ENCODE data around the gene TNNT3. TPM values are rescaled to one million over a fixed set of nuclear protein-coding genes. Genes with fewer than 3 reads are reported as not detected.

The TNNT3 gene
- total RNA-seq, 1 experiment from 2014 or later, result 0.88 TPM

- Mint-ChIP-seq H3K27ac (ENCODE audit: unreplicated experiment) (no peak overlapping the region), H3K4me3 (ENCODE audit: unreplicated experiment) (no peak overlapping the region), H3K4me1 (ENCODE audit: low read depth, unreplicated experiment) (no peaks in the 10 kb centered on the region), H3K36me3 (ENCODE audit: insufficient read depth, unreplicated experiment) (no peaks in the 10 kb centered on the region), H3K9me3 (ENCODE audit: unreplicated experiment) (no peaks in the 10 kb centered on the region), H3K27me3 (ENCODE audit: insufficient read depth, unreplicated experiment) (no peaks in the 10 kb centered on the region)
- no peak for DNase-seq
- TF ChIP-seq CTCF (IDR thresholded peaks at IDR 0.05; ENCODE audit: insufficient read depth in 1 of 2, low read depth in 1 of 2, low read length in 1 of 2, severe bottlenecking in 1 of 2, unreplicated experiment in 1 of 2), result no peak
- Histone ChIP-seq H3K9me3 (no peaks in the 10 kb centered on the region), H3K36me3 (ENCODE audit: control insufficient read depth, insufficient read depth, low read length) (no peaks in the 10 kb centered on the region), H3K4me3 (ENCODE audit: low read depth, low read length) (no peak overlapping the region), H3K27me3 (replicated peaks; ENCODE audit: control insufficient read depth, insufficient read depth, low read length) (no peaks in the 10 kb centered on the region), H3K4me1 (no peaks in the 10 kb centered on the region)
- no TSS peak for BruUV-seq (replicated peaks)
- intact Hi-C loops (cut with micrococcal nuclease; ENCODE audit: unreplicated experiment), result no loop called here
- ChIA-PET POLR2A (no interaction called here), CTCF (interaction anchor here (0.6 to 1.8 kb wide), 6 partner anchors 72 to 311 kb away, joined by 3 to 10 read pairs (median 4); no protein-coding TSS in a partner anchor)
These were observed 44.4 kb downstream of the TNNT3 start for GRCh38 chr11:1963864-1964263.

GRCh38 chr11:1964348-1964747 is 44.8 kb downstream of the TNNT3 start:
- H3K9me3 ChIP-seq, result no peaks in the 10 kb centered on the region
- no peak overlapping the region for H3K27ac Mint-ChIP-seq (ENCODE audit: unreplicated experiment)
- no peaks in the 10 kb centered on the region for H3K36me3 ChIP-seq (ENCODE audit: control insufficient read depth, insufficient read depth, low read length)
- no peaks in the 10 kb centered on the region for H3K4me1 ChIP-seq
- TF ChIP-seq CTCF (IDR thresholded peaks at IDR 0.05; ENCODE audit: insufficient read depth in 1 of 2, low read depth in 1 of 2, low read length in 1 of 2, severe bottlenecking in 1 of 2, unreplicated experiment in 1 of 2), result no peak
- no peaks in the 10 kb centered on the region for H3K36me3 Mint-ChIP-seq (ENCODE audit: insufficient read depth, unreplicated experiment)
- no peaks in the 10 kb centered on the region for H3K9me3 Mint-ChIP-seq (ENCODE audit: unreplicated experiment)
- no TSS peak for BruUV-seq (replicated peaks)
- no peaks in the 10 kb centered on the region for H3K27me3 Mint-ChIP-seq (ENCODE audit: insufficient read depth, unreplicated experiment)
- intact Hi-C loops (cut with micrococcal nuclease; ENCODE audit: unreplicated experiment), result no loop called here
- ChIA-PET POLR2A (no interaction called here), CTCF (interaction anchor here (0.6 to 1.8 kb wide), 6 partner anchors 72 to 312 kb away, joined by 3 to 10 read pairs (median 4); no protein-coding TSS in a partner anchor)
- DNase-seq, result no peak
- no peaks in the 10 kb centered on the region for H3K27me3 ChIP-seq (replicated peaks; ENCODE audit: control insufficient read depth, insufficient read depth, low read length)
- H3K4me3 ChIP-seq (ENCODE audit: low read depth, low read length), result no peak overlapping the region
- H3K4me3 Mint-ChIP-seq (ENCODE audit: unreplicated experiment), result no peak overlapping the region
- no peaks in the 10 kb centered on the region for H3K4me1 Mint-ChIP-seq (ENCODE audit: low read depth, unreplicated experiment)

GRCh38 chr11:1964955-1965354 is 45.5 kb downstream of the TNNT3 start:
- Histone ChIP-seq H3K4me1 (no peaks in the 10 kb centered on the region), H3K9me3 (no peaks in the 10 kb centered on the region), H3K27me3 (replicated peaks; ENCODE audit: control insufficient read depth, insufficient read depth, low read length) (no peaks in the 10 kb centered on the region), H3K4me3 (ENCODE audit: low read depth, low read length) (no peak overlapping the region), H3K36me3 (ENCODE audit: control insufficient read depth, insufficient read depth, low read length) (no peaks in the 10 kb centered on the region)
- no peaks in the 10 kb centered on the region for H3K27me3 Mint-ChIP-seq (ENCODE audit: insufficient read depth, unreplicated experiment)
- ChIA-PET POLR2A (no interaction called here), CTCF (interaction anchor here (1.0 to 1.8 kb wide), 4 partner anchors 175 to 313 kb away, joined by 3 to 10 read pairs (median 3); no protein-coding TSS in a partner anchor)
- no peak overlapping the region for H3K27ac Mint-ChIP-seq (ENCODE audit: unreplicated experiment)
- H3K9me3 Mint-ChIP-seq (ENCODE audit: unreplicated experiment), result no peaks in the 10 kb centered on the region
- no TSS peak for BruUV-seq (replicated peaks)
- H3K4me3 Mint-ChIP-seq (ENCODE audit: unreplicated experiment), result no peak overlapping the region
- intact Hi-C loops (cut with micrococcal nuclease; ENCODE audit: unreplicated experiment), result no loop called here
- H3K36me3 Mint-ChIP-seq (ENCODE audit: insufficient read depth, unreplicated experiment), result no peaks in the 10 kb centered on the region
- TF ChIP-seq CTCF (IDR thresholded peaks at IDR 0.05; ENCODE audit: insufficient read depth in 1 of 2, low read depth in 1 of 2, low read length in 1 of 2, severe bottlenecking in 1 of 2, unreplicated experiment in 1 of 2), result no peak
- H3K4me1 Mint-ChIP-seq (ENCODE audit: low read depth, unreplicated experiment), result no peaks in the 10 kb centered on the region
- DNase-seq, result no peak

Measured in Caco-2 (cell line).